Superior temporal gyrus (tissue), 1 donor: ENCODE measurements around the gene MBNL1.
A peak's percentile ranks its signal among the peaks of the same experiment; 100 is the strongest.

ENCODE experiments used
- DNase-seq: peaks from one replicate; pipeline ENCODE4 v3.0.0-alpha.2; 2016; ENCODE audit errors: extremely low spot score

MBNL1 gene

GRCh38 chr3:152298393-152299248 lies 29.9 kb downstream of the MBNL1 start:
- DNase-seq: peak; percentile 88

GRCh38 chr3:152299249-152299976 lies 30.7 kb downstream of the MBNL1 start:
- no peak for DNase-seq

DNA sequence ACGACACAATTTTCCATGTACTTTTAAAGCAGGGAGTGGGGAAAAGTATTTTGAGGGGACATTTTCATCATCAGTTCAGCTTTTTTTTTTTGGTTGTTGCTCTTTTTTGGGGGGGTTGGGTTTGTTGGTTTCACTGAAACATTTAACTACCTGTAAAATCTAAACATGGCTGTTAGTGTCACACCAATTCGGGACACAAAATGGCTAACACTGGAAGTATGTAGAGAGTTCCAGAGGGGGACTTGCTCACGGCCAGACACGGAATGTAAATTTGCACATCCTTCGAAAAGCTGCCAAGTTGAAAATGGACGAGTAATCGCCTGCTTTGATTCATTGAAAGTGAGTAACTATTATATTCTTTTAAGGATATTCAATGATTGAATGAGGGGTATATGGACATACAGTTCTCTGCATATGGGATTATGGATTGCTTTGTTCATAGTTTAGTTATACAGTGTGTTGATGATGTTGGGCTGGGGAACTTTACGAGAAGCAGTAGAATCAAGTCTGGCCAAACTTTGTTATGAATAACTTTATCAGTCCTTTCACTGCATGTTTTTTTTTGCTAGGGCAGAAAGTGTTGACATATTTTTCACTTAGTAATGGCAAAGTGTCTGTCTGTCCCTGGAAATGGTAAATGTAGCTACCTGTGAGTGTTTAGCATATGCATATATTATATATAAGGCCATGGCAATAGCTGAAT lies 31.5 kb downstream of the MBNL1 start:
- peak; percentile 46 for DNase-seq

DNA sequence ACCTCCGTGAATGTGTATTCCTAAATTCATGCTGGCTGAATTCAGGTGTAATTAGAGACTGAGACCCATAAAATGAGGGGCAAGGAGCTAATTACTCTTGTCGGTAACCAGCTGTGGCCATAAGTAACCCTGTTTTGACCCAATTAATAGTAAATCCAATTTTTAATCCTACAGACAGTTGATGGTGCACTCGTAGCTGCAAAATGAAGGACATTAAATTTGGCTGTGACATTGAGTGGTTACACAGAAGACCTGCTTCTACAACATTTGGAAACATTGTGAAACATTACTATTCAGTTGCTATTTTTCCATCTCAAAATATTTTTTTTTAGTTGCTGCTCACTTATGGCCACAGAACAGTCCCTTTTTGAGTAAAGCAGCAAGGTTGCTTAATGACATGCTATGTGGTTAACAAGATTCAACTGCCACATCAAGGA lies 33.0 kb downstream of the MBNL1 start:
- peak; percentile 48 for DNase-seq

- DNase-seq: peak; percentile 58
Measured at GRCh38 chr3:152302521-152303021, 33.8 kb downstream of the MBNL1 start.

- peak; percentile 50 for DNase-seq
Measured at GRCh38 chr3:152304160-152304559, 35.4 kb downstream of the MBNL1 start.

- peak; percentile 35 for DNase-seq
Measured at GRCh38 chr3:152305075-152305474, 36.3 kb downstream of the MBNL1 start.

GRCh38 chr3:152307829-152308474 lies 39.2 kb downstream of the MBNL1 start:
- no peak for DNase-seq

- no peak for DNase-seq
Measured at GRCh38 chr3:152308475-152308844, 39.7 kb downstream of the MBNL1 start.

- peak; percentile 40 for DNase-seq
Measured at GRCh38 chr3:152309031-152309430, 40.3 kb downstream of the MBNL1 start.

- DNase-seq: peak; percentile 51
Measured at GRCh38 chr3:152309535-152310307, 41.0 kb downstream of the MBNL1 start.

DNA sequence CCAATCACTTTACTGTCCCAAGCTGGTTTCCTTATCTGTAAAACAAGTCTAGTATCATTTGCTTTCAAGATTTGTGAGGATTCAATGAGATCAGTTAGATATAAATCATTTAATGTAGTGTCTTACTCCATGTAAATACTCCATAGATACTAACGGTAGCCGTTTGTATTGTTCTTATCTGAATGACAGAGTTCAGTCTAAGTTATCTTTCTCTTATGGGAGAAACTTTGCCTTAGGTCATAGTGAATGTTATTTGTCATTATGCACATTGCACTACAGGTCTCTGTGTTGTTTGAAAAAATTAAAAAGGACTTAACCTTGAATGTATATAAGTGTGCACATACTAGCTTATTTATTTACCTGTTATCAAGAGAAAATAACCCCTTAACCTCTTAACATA lies 44.7 kb downstream of the MBNL1 start:
- no peak for DNase-seq

DNA sequence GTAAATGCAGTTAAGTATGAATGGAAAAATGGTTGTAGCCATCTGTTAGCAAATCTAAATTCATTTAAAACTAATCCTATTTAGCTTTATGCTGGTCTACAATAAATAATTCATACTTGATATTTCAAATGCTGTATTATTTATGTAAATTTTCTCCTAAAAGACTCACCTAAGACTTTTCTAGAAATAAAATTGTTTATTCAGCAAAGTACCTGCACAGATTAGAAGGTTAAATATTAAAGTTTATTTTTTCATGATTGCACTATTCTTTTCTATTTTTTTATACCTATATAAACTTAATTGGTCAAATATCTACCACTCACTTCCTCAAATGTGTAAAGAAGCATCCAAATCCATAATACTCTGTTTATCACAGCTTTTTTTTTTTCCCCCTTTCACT lies 45.2 kb downstream of the MBNL1 start:
- DNase-seq: no peak

- DNase-seq: no peak
Measured at GRCh38 chr3:152314677-152315353, 46.1 kb downstream of the MBNL1 start.

DNA sequence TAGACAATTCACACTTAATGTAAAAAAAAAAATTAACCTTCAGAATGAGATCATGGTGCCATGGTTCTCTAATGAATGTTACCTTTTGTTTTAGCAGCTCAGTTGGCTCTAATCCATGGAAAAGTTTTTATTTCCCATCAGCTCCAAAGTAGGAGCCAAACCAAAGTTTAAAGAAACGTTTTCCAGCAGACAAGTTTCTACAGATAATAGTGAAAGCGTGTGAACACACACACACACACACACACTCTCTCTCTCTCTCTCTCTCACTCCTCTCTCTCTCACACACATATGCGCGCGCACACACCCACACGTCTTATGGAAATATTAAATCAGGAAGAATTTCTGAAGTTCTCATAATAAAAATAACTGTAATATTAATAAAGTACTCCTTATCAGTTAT lies 46.9 kb downstream of the MBNL1 start:
- DNase-seq: no peak

- no peak for DNase-seq
Measured at GRCh38 chr3:152316318-152316717, 47.6 kb downstream of the MBNL1 start.

DNA sequence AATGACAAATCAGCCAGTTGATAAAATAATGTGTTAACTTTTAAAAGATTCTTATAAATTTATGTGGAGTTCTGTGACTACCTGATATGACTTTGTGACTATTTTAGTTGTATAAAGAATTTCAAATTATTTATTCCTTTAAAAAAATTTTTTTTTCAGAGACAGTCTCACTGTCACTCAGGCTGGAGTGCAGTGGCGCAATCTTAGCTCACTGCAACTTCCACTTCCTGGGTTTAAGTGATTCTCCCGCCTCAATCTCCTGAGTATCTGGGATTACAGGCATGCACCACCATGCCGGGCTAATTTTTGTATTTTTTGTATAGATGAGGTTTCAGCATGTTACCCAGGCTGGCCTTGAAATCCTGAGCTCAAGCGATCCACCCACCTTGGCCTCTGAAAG lies 48.5 kb downstream of the MBNL1 start:
- DNase-seq: no peak

DNA sequence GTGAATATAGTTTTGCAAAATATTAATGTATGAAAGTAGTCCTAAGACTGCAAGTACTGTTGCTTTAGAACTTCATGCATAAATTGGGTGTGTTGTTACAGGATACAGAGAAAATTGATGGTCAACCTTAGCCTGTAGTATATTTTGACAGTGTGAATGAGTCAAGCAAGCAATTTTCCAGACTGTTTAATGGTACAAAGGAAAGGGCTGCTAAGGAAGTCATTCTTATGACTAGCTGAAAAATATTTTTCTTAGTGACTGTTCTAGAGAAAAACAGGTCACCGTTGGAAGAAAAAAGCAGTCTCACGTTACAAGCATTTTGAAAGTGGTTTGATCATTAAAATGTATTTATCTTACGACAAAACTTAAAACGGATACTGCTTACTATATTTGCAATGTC lies 49.2 kb downstream of the MBNL1 start:
- peak; percentile 43 for DNase-seq

- peak; percentile 66 for DNase-seq
Measured at GRCh38 chr3:152318512-152318911, 49.8 kb downstream of the MBNL1 start.

DNA sequence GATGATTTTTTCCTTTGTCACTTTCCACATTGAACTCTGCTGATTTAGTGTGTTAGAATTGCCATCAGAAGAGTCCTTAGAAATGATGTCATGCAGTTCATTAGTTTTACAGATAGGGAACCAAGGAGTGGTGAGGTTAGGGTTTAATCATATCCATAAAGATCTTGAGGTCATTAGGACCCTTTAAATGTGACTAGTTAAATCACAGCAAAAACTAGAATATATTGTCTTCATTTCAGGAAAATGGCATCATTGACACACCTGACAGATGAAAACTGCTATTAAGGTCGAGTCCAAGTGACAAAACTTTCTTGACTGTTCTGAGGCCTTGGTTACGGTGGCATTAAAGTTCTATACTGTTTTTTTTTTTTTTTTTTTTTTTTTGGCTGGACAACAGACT lies 50.5 kb downstream of the MBNL1 start:
- DNase-seq: no peak
